HG03575 (cell line): ENCODE data around the gene PRR29.

Source experiments
- ATAC-seq: cut with Tn5 transposase; IDR thresholded peaks from one replicate; pipeline ENCODE4 v1.9.1; 2021; ENCODE audit not compliant: unreplicated experiment, insufficient number of reproducible peaks, low FRiP score; ENCODE audit errors: extremely low read depth

Gene PRR29

GRCh38 chr17:63998050-63998720 is at the start of gene PRR29:
Gene PRR29 (plus strand): TSS chr17:63998351. CDS start chr17:63998365, 14 bp downstream.
- no peak for ATAC-seq

GRCh38 chr17:63948521-63948920 is 49.6 kb upstream of the PRR29 start:
- ATAC-seq = no peak

- ATAC-seq = no peak
These were observed 48.4 kb upstream of the PRR29 start for GRCh38 chr17:63949576-63950250.

- ATAC-seq = no peak
These were observed 46.9 kb upstream of the PRR29 start for GRCh38 chr17:63950940-63951907.

- ATAC-seq = no peak
These were observed 43.6 kb upstream of the PRR29 start for GRCh38 chr17:63954402-63955063.

- ATAC-seq = no peak
These were observed 42.9 kb upstream of the PRR29 start for GRCh38 chr17:63955232-63955631.

GRCh38 chr17:63955791-63956190 is 42.4 kb upstream of the PRR29 start:
- no peak for ATAC-seq

GRCh38 chr17:63956296-63956920 is 41.7 kb upstream of the PRR29 start:
- ATAC-seq = no peak

GRCh38 chr17:63960006-63960405 is 38.1 kb upstream of the PRR29 start:
- no peak for ATAC-seq

GRCh38 chr17:63960430-63960829 is 37.7 kb upstream of the PRR29 start:
- ATAC-seq = no peak

GRCh38 chr17:63961355-63962212 is 36.6 kb upstream of the PRR29 start:
- ATAC-seq = no peak

GRCh38 chr17:63962298-63962744 is 35.8 kb upstream of the PRR29 start:
- ATAC-seq = no peak

- ATAC-seq = no peak
These were observed 35.0 kb upstream of the PRR29 start for GRCh38 chr17:63963123-63963522.

GRCh38 chr17:63966646-63967264 is 31.4 kb upstream of the PRR29 start:
- no peak for ATAC-seq

- no peak for ATAC-seq
These were observed 30.2 kb upstream of the PRR29 start for GRCh38 chr17:63967953-63968352.

- ATAC-seq = no peak
These were observed 28.9 kb upstream of the PRR29 start for GRCh38 chr17:63969278-63969677.

GRCh38 chr17:63972796-63973195 is 25.4 kb upstream of the PRR29 start, which contains the start of gene SCN4A:
Gene SCN4A (minus strand): TSS chr17:63972918. CDS start chr17:63972841, 77 bp downstream.
- no peak for ATAC-seq
